GM19452 (cell line): ENCODE data around the gene CHN1.
A peak's percentile ranks its signal among the peaks of the same experiment; 100 is the strongest.

Experiments
- ATAC-seq: cut with Tn5 transposase; IDR thresholded peaks from one replicate; pipeline ENCODE4 v1.9.1; 2021; ENCODE audit not compliant: unreplicated experiment

The CHN1 gene

GRCh38 chr2:174772472-174772801 lies 232.7 kb downstream of the CHN1 start:
- no peak for ATAC-seq

- peak; percentile 70 for ATAC-seq
These were observed 233.3 kb downstream of the CHN1 start for GRCh38 chr2:174771631-174772471.

- ATAC-seq: no peak
These were observed 234.0 kb downstream of the CHN1 start for GRCh38 chr2:174771136-174771535.

- ATAC-seq: no peak
These were observed 236.6 kb downstream of the CHN1 start for GRCh38 chr2:174768557-174768956.

- ATAC-seq: no peak
These were observed 238.9 kb downstream of the CHN1 start for GRCh38 chr2:174766271-174766670.

GRCh38 chr2:174765576-174765975 lies 239.6 kb downstream of the CHN1 start:
- no peak for ATAC-seq

- ATAC-seq: no peak
These were observed 240.6 kb downstream of the CHN1 start, which contains the start of gene CHRNA1 for GRCh38 chr2:174764280-174765255. TSS of gene CHRNA1 (minus strand) at chr2:174764472. CDS start at chr2:174764394, 78 bp downstream.

- ATAC-seq: no peak
These were observed 241.4 kb downstream of the CHN1 start for GRCh38 chr2:174763780-174764179.

GRCh38 chr2:174762464-174762863 lies 242.7 kb downstream of the CHN1 start:
- ATAC-seq: no peak

GRCh38 chr2:174761837-174762236 lies 243.3 kb downstream of the CHN1 start:
- no peak for ATAC-seq

- ATAC-seq: no peak
These were observed 244.2 kb downstream of the CHN1 start for GRCh38 chr2:174760845-174761473.

- no peak for ATAC-seq
These were observed 245.7 kb downstream of the CHN1 start for GRCh38 chr2:174759381-174760065.

GRCh38 chr2:174756743-174757142 lies 248.4 kb downstream of the CHN1 start:
- no peak for ATAC-seq

- ATAC-seq: peak; percentile 12
These were observed 252.0 kb downstream of the CHN1 start for GRCh38 chr2:174753038-174753633.

- ATAC-seq: peak; percentile 88
These were observed 252.7 kb downstream of the CHN1 start for GRCh38 chr2:174752403-174753037.

GRCh38 chr2:174750923-174751441 lies 254.2 kb downstream of the CHN1 start:
- peak; percentile 44 for ATAC-seq

- ATAC-seq: no peak
These were observed 255.4 kb downstream of the CHN1 start for GRCh38 chr2:174749793-174750192.

- ATAC-seq: no peak
These were observed 256.2 kb downstream of the CHN1 start for GRCh38 chr2:174748948-174749347.
